Caco-2 (cell line): ENCODE measurements around the gene CLIC3. TPM values are rescaled to one million over a fixed set of nuclear protein-coding genes. Genes with fewer than 3 reads are reported as not detected.

Experiments
- BruUV-seq: library from RNA; stranded (reverse); fragments of 400-500 nt; replicated peaks from 2 replicates; lab custom pipeline; 2021; lab: Mats Ljungman, UMichigan
- CTCF ChIA-PET: fragments of 300-600 bp; sonication (Branson Sonifier 250); formaldehyde crosslinking; loops from one replicate; lab custom pipeline; 2022; ENCODE audit warnings: antibody characterized with exemption; lab: Charles Lee
- POLR2A ChIA-PET: fragments of 300-600 bp; sonication (Branson Sonifier 250); formaldehyde crosslinking; loops from one replicate; lab custom pipeline; 2022; ENCODE audit warnings: antibody characterized with exemption; lab: Charles Lee
- DNase-seq, 2 experiments: peaks; one replicate each; pipeline versions ENCODE4 v3.0.0 to v3.0.0-alpha.2; 2020 to 2022
- H3K27me3 ChIP-seq: replicated peaks from 2 replicates; pipeline ENCODE4 v1.6.0; 2011; ENCODE audit warnings: low read length; ENCODE audit not compliant: control insufficient read depth, insufficient read depth
- H3K36me3 ChIP-seq: 2 replicates; pipeline ENCODE4 v1.5.1; 2011; ENCODE audit warnings: low read length; ENCODE audit not compliant: control insufficient read depth, insufficient read depth
- H3K4me1 ChIP-seq: fragments of 250-450 bp; sonication (Bioruptor Pico); 2 replicates; pipeline ENCODE4 v1.5.1; 2020; ENCODE audit warnings: mild to moderate bottlenecking
- H3K4me3 ChIP-seq: 2 replicates; pipeline ENCODE4 v1.5.1; 2011; ENCODE audit warnings: low read depth, mild to moderate bottlenecking, control low read depth, low read length
- H3K9me3 ChIP-seq: fragments of 250-450 bp; sonication (Bioruptor Pico); 2 replicates; pipeline ENCODE4 v1.5.1; 2020; ENCODE audit warnings: mild to moderate bottlenecking, moderate library complexity
- H3K27ac Mint-ChIP-seq: one replicate; pipeline ENCODE4 v1.8.0; 2022; ENCODE audit warnings: mixed read lengths; ENCODE audit not compliant: unreplicated experiment
- H3K27me3 Mint-ChIP-seq: one replicate; pipeline ENCODE4 v1.8.0; 2022; ENCODE audit warnings: mixed read lengths; ENCODE audit not compliant: insufficient read depth, unreplicated experiment
- H3K36me3 Mint-ChIP-seq: one replicate; pipeline ENCODE4 v1.8.0; 2022; ENCODE audit warnings: mild to moderate bottlenecking, mixed read lengths; ENCODE audit not compliant: insufficient read depth, unreplicated experiment
- H3K4me1 Mint-ChIP-seq: one replicate; pipeline ENCODE4 v1.8.0; 2022; ENCODE audit warnings: low read depth, mixed read lengths; ENCODE audit not compliant: unreplicated experiment
- H3K4me3 Mint-ChIP-seq: one replicate; pipeline ENCODE4 v1.8.0; 2022; ENCODE audit warnings: mild to moderate bottlenecking, moderate library complexity, mixed read lengths; ENCODE audit not compliant: unreplicated experiment
- H3K9me3 Mint-ChIP-seq: one replicate; pipeline ENCODE4 v1.8.0; 2022; ENCODE audit warnings: mixed read lengths; ENCODE audit not compliant: unreplicated experiment
- intact Hi-C: fragments of 100-400 bp; cut with micrococcal nuclease; formaldehyde crosslinking; loops from one replicate; pipeline ENCODE4 v1.10.0; 2022; ENCODE audit not compliant: unreplicated experiment
- total RNA-seq: library from RNA; stranded (reverse); gene quantifications from 2 replicates; pipeline ENCODE4 v1.2.3, GENCODE V29; 2022
- TF ChIP-seq, protein P1 (sequence below), 2 experiments: fragments of 200-600 bp in 1 of 2; IDR thresholded peaks; 1 replicate in 1 of 2; 2 replicates in 1 of 2; pipeline versions ENCODE4 v1.5.1 to v1.8.0; 2011 to 2022; ENCODE audit warnings: antibody characterized with exemption in 1 of 2, control low read depth in 1 of 2, inconsistent platforms in 1 of 2, low read depth in 1 of 2, low read length in 1 of 2, mild to moderate bottlenecking in 1 of 2, moderate library complexity in 1 of 2; ENCODE audit not compliant: insufficient read depth in 1 of 2, severe bottlenecking in 1 of 2, unreplicated experiment in 1 of 2

Gene CLIC3
- total RNA-seq, 1 experiment from 2014 or later = 4.7 TPM

DNA sequence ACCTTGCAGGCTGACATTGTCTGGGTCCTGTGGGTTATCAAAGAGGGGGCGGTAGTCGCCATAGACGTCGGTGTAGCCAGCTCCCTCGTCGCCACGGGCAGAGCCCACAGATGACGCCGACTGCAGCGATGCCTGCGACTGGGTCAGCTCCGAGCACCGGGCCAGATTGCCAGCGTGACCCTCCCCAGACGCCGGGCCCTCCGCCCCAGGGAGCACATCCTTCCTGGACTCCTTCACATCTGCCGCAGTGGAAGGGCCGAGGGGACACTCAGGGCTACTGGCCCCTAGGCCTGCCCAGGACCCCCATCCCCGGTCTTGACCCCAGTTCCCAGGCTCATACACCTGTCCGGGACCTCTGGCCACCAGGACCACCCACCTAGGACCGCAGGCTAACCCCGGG lies 17.8 kb upstream of the CLIC3 start:
- TF ChIP-seq, protein P1, sequence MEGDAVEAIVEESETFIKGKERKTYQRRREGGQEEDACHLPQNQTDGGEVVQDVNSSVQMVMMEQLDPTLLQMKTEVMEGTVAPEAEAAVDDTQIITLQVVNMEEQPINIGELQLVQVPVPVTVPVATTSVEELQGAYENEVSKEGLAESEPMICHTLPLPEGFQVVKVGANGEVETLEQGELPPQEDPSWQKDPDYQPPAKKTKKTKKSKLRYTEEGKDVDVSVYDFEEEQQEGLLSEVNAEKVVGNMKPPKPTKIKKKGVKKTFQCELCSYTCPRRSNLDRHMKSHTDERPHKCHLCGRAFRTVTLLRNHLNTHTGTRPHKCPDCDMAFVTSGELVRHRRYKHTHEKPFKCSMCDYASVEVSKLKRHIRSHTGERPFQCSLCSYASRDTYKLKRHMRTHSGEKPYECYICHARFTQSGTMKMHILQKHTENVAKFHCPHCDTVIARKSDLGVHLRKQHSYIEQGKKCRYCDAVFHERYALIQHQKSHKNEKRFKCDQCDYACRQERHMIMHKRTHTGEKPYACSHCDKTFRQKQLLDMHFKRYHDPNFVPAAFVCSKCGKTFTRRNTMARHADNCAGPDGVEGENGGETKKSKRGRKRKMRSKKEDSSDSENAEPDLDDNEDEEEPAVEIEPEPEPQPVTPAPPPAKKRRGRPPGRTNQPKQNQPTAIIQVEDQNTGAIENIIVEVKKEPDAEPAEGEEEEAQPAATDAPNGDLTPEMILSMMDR (IDR thresholded peaks at IDR 0.05; ENCODE audit: insufficient read depth in 1 of 2, low read depth in 1 of 2, low read length in 1 of 2, severe bottlenecking in 1 of 2, unreplicated experiment in 1 of 2) = no peak
- Histone ChIP-seq H3K36me3 (no peaks in the 10 kb centered on the region; the same call in 1 of the 2 replicates), H3K9me3 (no peaks in the 10 kb centered on the region), H3K27me3 (no peaks in the 10 kb centered on the region), H3K4me3 (no peak overlapping the region), H3K4me1 (no peaks in the 10 kb centered on the region)
- DNase-seq = no peak
- POLR2A ChIA-PET = no interaction called here
- CTCF ChIA-PET = no interaction called here
- Mint-ChIP-seq H3K4me3 (no peak overlapping the region), H3K27ac (no peak overlapping the region), H3K4me1 (no peaks in the 10 kb centered on the region), H3K9me3 (no peaks in the 10 kb centered on the region), H3K36me3 (no peaks in the 10 kb centered on the region), H3K27me3 (no peaks in the 10 kb centered on the region)
- intact Hi-C loops = no loop called here
- BruUV-seq = no TSS peak

DNA sequence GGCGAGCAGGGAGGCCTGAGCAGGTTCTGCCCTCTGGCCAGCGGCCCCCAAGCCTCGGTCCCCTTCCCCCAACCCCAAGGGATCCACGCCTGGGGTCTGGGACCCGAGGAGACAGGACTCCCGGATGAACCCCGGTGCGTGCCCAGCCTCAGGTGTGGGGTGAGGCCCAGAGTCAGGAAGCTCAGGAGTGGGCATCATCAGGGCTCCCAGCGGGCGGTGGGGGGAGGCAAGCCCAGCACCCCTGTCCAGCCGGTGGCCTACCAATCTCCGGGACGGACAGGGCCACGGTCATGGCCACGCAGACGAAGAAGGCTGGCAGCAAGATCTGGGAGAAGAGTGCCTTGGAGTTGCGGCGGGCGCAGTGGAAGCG lies 17.2 kb upstream of the CLIC3 start:
- Mint-ChIP-seq H3K27me3 (no peaks in the 10 kb centered on the region), H3K27ac (no peak overlapping the region), H3K4me1 (no peaks in the 10 kb centered on the region), H3K4me3 (no peak overlapping the region), H3K9me3 (no peaks in the 10 kb centered on the region), H3K36me3 (no peaks in the 10 kb centered on the region)
- H3K27me3 ChIP-seq = no peaks in the 10 kb centered on the region
- no peak overlapping the region for H3K4me3 ChIP-seq
- no peaks in the 10 kb centered on the region for H3K4me1 ChIP-seq
- intact Hi-C loops = no loop called here
- ChIA-PET POLR2A (no interaction called here), CTCF (no interaction called here)
- DNase-seq = no peak
- no peaks in the 10 kb centered on the region; the same call in 1 of the 2 replicates for H3K36me3 ChIP-seq
- TF ChIP-seq, protein P1 (IDR thresholded peaks at IDR 0.05; ENCODE audit: insufficient read depth in 1 of 2, low read depth in 1 of 2, low read length in 1 of 2, severe bottlenecking in 1 of 2, unreplicated experiment in 1 of 2) = no peak
- H3K9me3 ChIP-seq = no peaks in the 10 kb centered on the region
- no TSS peak for BruUV-seq

DNA sequence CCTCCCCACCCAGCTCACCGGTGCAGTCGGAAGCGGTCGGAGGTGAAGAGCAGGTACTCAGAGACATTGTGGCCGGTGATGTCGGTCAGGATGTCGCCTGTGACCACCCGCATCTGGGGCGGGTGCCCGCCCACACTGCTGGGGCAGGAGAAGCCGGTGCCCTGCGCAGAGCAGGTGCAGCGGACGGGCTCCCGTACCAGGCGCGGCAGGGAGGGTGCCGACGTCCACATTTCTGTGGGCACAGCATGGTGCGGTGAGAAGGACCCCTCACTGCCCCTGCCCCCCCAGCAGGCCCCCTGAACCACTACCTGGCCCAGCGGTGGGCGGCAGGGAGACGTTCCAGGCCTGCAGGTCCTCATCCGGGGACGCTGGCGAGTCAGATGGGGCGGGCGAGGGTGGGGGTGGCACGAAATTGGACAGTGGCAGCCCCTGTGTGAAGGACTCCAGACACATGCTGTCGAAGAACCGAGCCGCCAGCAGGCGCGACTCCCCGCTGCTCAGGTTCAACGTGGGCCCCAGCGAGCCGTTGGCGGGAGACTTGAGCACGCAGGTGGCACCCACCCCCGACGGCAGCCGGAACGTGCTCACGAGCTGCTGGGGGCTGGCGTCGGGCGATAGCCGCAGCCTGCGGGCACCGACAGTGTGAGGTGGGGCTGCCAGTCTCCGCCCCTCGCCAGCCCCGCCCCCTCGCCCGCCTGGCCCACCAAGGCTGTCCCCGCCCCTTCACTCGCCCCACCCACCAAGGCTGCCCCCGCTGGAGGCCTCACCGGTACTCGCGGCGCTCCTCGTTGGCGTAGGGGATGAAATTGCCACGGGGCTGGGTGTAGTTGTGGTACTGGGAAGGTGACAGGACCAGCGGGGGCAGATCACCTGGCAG lies 16.6 kb upstream of the CLIC3 start:
- H3K4me3 ChIP-seq = no peak overlapping the region
- no TSS peak for BruUV-seq
- H3K9me3 Mint-ChIP-seq = no peaks in the 10 kb centered on the region
- H3K4me3 Mint-ChIP-seq = no peak overlapping the region
- no peaks in the 10 kb centered on the region for H3K27me3 ChIP-seq
- H3K4me1 ChIP-seq = no peaks in the 10 kb centered on the region
- no peaks in the 10 kb centered on the region for H3K36me3 Mint-ChIP-seq
- DNase-seq = no peak
- CTCF ChIA-PET = no interaction called here
- TF ChIP-seq, protein P1 (IDR thresholded peaks at IDR 0.05; ENCODE audit: insufficient read depth in 1 of 2, low read depth in 1 of 2, low read length in 1 of 2, severe bottlenecking in 1 of 2, unreplicated experiment in 1 of 2) = no peak
- no peaks in the 10 kb centered on the region for H3K27me3 Mint-ChIP-seq
- POLR2A ChIA-PET = no interaction called here
- no peaks in the 10 kb centered on the region for H3K4me1 Mint-ChIP-seq
- H3K27ac Mint-ChIP-seq = no peak overlapping the region
- H3K9me3 ChIP-seq = no peaks in the 10 kb centered on the region
- H3K36me3 ChIP-seq = no peaks in the 10 kb centered on the region; the same call in 1 of the 2 replicates
- intact Hi-C loops = no loop called here
